H1 (cell line): Measurements from ENCODE around the gene ZNF532. TPM values are rescaled to one million over a fixed set of nuclear protein-coding genes. Genes with fewer than 3 reads are reported as not detected.

Source experiments
- ASH2L ChIP-seq: fragments of 200-600, 300-600 bp; sonication (generic); IDR thresholded peaks from one replicate; pipeline ENCODE4 v1.7.1; 2017; ENCODE audit warnings: low read length
- GABPA ChIP-seq: IDR thresholded peaks from 2 replicates; pipeline ENCODE4 v1.6.1; 2011; ENCODE audit warnings: mild to moderate bottlenecking, low read length, moderate library complexity, borderline replicate concordance; ENCODE audit not compliant: insufficient read depth
- polyA plus RNA-seq, 7 experiments: library from polyadenylated mRNA; depleted of rRNA in 3 of 7; stranded (reverse) in 5 of 7; unstranded in 2 of 7; fragments of >200 nt in 5 of 7; fragments of 200-250 nt in 2 of 7; gene quantifications; 1 replicate in 5 of 7; 2 replicates in 1 of 7; 4 replicates in 1 of 7; pipeline versions ENCODE4 v1.2.1 to v1.2.3, GENCODE V29; 2011 to 2013; ENCODE audit warnings: missing spikeins in 2 of 7, mixed read lengths in 2 of 7
- total RNA-seq: library from RNA; stranded (reverse); fragmentation: NEBNext Ultra II Directional; extraction: Animal tissue kit (Norgen Biotek cat#: 25700); gene quantifications from 2 replicates; pipeline ENCODE4 v1.2.1, GENCODE V29; 2021

The ZNF532 gene
- total and polyA plus RNA-seq, 2 of the 8 experiments (the other 6 are each of a cell fraction or from before 2014, with no cell fraction given): 143 to 240 TPM

GRCh38 chr18:58838165-58838860 is 26.4 kb upstream of the ZNF532 start (continued):
- TF ChIP-seq GABPA (no peak), ASH2L (no peak)
